ENCODE data around the gene KCNN3. TPM values are rescaled to one million over a fixed set of nuclear protein-coding genes. Genes with fewer than 3 reads are reported as not detected.

KCNN3 gene
- total RNA-seq, 1 donor from 2014 or later: 0.86 TPM

- Mint-ChIP-seq H3K36me3 (ENCODE audit: insufficient read depth) (no peaks in the 10 kb centered on the region), H3K4me1 (ENCODE audit: low read depth) (peaks cover 5% of the 10 kb centered on the region), H3K4me3 (ENCODE audit: low read depth) (no peak overlapping the region), H3K9me3 (ENCODE audit: low read depth) (no peaks in the 10 kb centered on the region), H3K27me3 (peaks cover 52% of the 10 kb centered on the region), H3K27ac (no peak overlapping the region)
- DNase-seq (ENCODE audit: low spot score, unreplicated experiment): no peak
- TF ChIP-seq CTCF (IDR thresholded peaks at IDR 0.05; ENCODE audit: unreplicated experiment): no peak
Observed at GRCh38 chr1:154871374-154871773, 1.3 kb upstream of the KCNN3 start.

- Mint-ChIP-seq H3K27ac (no peak overlapping the region), H3K4me1 (ENCODE audit: low read depth) (peaks cover 11% of the 10 kb centered on the region), H3K4me3 (ENCODE audit: low read depth) (no peak overlapping the region), H3K36me3 (ENCODE audit: insufficient read depth) (no peaks in the 10 kb centered on the region), H3K9me3 (ENCODE audit: low read depth) (no peaks in the 10 kb centered on the region), H3K27me3 (peaks cover 58% of the 10 kb centered on the region)
- no peak for TF ChIP-seq CTCF (IDR thresholded peaks at IDR 0.05; ENCODE audit: unreplicated experiment)
- no peak for DNase-seq (ENCODE audit: low spot score, unreplicated experiment)
Observed at GRCh38 chr1:154870734-154871133, 653 bp upstream of the KCNN3 start.

GRCh38 chr1:154869351-154870114 is 548 bp downstream of the KCNN3 start:
- TF ChIP-seq CTCF (IDR thresholded peaks at IDR 0.05; ENCODE audit: unreplicated experiment): no peak
- no peak for DNase-seq (ENCODE audit: low spot score, unreplicated experiment)
- Mint-ChIP-seq H3K4me1 (ENCODE audit: low read depth) (peaks cover 13% of the 10 kb centered on the region), H3K27me3 (peaks cover 60% of the 10 kb centered on the region), H3K36me3 (ENCODE audit: insufficient read depth) (no peaks in the 10 kb centered on the region), H3K4me3 (ENCODE audit: low read depth) (peak overlapping the region; percentile 40), H3K27ac (peak overlapping the region; percentile 58), H3K9me3 (ENCODE audit: low read depth) (no peaks in the 10 kb centered on the region)

GRCh38 chr1:154867841-154868605 is 2.1 kb downstream of the KCNN3 start:
- H3K36me3 Mint-ChIP-seq (ENCODE audit: insufficient read depth): no peaks in the 10 kb centered on the region
- H3K4me3 Mint-ChIP-seq (ENCODE audit: low read depth): no peak overlapping the region
- H3K27me3 Mint-ChIP-seq: peaks cover 63% of the 10 kb centered on the region
- no peak for DNase-seq (ENCODE audit: low spot score, unreplicated experiment)
- H3K4me1 Mint-ChIP-seq (ENCODE audit: low read depth): peaks cover 13% of the 10 kb centered on the region
- no peak overlapping the region for H3K27ac Mint-ChIP-seq
- H3K9me3 Mint-ChIP-seq (ENCODE audit: low read depth): no peaks in the 10 kb centered on the region
- TF ChIP-seq CTCF (IDR thresholded peaks at IDR 0.05; ENCODE audit: unreplicated experiment): no peak

GRCh38 chr1:154867064-154867825 is 2.8 kb downstream of the KCNN3 start:
- peaks cover 69% of the 10 kb centered on the region for H3K27me3 Mint-ChIP-seq
- no peaks in the 10 kb centered on the region for H3K9me3 Mint-ChIP-seq (ENCODE audit: low read depth)
- no peak overlapping the region for H3K4me3 Mint-ChIP-seq (ENCODE audit: low read depth)
- peaks cover 16% of the 10 kb centered on the region for H3K4me1 Mint-ChIP-seq (ENCODE audit: low read depth)
- DNase-seq (ENCODE audit: low spot score, unreplicated experiment): no peak
- H3K36me3 Mint-ChIP-seq (ENCODE audit: insufficient read depth): no peaks in the 10 kb centered on the region
- no peak for TF ChIP-seq CTCF (IDR thresholded peaks at IDR 0.05; ENCODE audit: unreplicated experiment)
- H3K27ac Mint-ChIP-seq: no peak overlapping the region
